CD4-positive, alpha-beta T cell treated with Interferon alpha-2 for 1 hour (primary cell): ENCODE measurements around the gene TNIK.
"Not testable (repeated sequence)": the region's sequence is repeated elsewhere in the genome, so short reads cannot be mapped to it uniquely, and the experiment has no call there.

Experiments
- DNase-seq, 2 donors: peaks; one replicate each; pipeline ENCODE4 v3.0.0-alpha.2; 2020 to 2022

Gene TNIK

GRCh38 chr3:171304498-171304897 is 155.7 kb downstream of the TNIK start:
- not testable (repeated sequence) for DNase-seq

DNA sequence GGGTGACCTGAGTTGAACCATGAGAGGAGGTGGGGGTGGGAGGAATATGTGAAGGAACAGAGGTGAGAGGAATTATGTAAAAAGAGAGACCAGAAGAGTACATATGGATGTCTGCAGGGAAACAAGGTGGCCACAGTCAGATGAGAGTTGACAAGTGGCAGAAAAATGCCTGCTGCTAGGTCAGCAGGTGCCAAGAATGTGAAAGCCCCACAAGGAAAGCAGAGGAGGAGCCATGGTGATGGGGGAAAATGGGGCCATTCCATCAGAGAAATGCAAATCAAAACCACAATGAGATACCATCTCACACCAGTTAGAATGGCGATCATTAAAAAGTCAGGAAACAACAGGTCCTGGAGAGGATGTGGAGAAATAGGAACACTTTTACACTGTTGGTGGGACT is 156.2 kb downstream of the TNIK start:
- not testable (repeated sequence) for DNase-seq

DNA sequence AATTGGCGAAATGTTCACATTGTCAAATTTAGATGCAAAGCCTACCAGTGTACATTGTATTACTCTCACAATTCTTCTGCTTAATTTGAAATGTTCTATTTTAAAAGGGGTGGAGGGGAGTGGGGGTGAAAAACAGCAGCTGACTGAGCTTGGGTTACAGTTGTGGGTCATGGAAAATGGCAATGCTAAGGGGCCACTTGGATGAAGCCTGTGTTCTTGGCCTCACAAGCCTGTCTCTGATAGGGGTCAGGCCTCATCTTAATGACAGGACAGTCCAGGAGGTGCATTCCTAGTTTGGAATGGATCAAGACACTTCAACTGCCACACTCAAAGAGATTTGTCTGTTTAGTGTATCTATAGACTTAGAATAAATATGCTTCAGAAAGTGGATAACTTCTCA is 158.2 kb downstream of the TNIK start:
- no peak for DNase-seq

GRCh38 chr3:171301002-171301401 is 159.2 kb downstream of the TNIK start:
- no peak for DNase-seq

GRCh38 chr3:171297951-171298350 is 162.3 kb downstream of the TNIK start:
- no peak for DNase-seq

- DNase-seq, result no peak
Observed at GRCh38 chr3:171297207-171297606, 163.0 kb downstream of the TNIK start.

GRCh38 chr3:171295484-171296373 is 164.5 kb downstream of the TNIK start:
- DNase-seq, result no peak

DNA sequence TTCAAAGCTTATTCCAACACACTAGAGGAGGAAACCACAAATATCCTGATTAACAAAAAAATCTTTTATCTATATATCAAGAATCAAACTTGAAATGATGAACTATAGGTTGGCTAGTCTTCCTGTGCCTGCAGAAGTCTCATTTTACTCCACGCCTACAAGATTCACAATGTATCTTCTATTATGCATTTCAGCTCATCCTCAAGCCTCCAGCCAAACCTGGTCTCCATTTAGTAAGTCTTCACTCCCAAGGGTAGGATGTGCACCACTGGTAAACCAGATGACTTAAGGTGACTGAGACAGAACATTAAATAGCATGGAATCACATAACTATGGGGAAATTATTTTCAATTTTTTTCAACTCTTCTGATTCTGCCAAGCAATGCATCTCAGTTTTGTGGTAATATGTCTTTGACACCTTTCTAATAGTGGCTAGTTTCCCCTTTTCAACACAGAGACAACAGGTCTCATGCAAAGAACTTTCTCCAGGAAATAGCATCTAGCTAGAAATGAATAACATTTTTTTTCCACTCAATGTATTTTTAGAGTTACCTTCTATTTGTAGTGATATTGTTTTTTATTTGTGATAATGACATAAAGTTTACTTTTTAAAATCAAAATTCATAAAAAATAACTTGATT is 166.9 kb downstream of the TNIK start:
- DNase-seq, result no peak

GRCh38 chr3:171290680-171291079 is 169.5 kb downstream of the TNIK start:
- no peak for DNase-seq

GRCh38 chr3:171289291-171289690 is 170.9 kb downstream of the TNIK start:
- DNase-seq, result no peak

GRCh38 chr3:171287761-171288160 is 172.4 kb downstream of the TNIK start:
- DNase-seq, result not testable (repeated sequence)

- DNase-seq, result peak in 1 of 2 donors; percentile 58
Observed at GRCh38 chr3:171286580-171287249, 173.5 kb downstream of the TNIK start.

DNA sequence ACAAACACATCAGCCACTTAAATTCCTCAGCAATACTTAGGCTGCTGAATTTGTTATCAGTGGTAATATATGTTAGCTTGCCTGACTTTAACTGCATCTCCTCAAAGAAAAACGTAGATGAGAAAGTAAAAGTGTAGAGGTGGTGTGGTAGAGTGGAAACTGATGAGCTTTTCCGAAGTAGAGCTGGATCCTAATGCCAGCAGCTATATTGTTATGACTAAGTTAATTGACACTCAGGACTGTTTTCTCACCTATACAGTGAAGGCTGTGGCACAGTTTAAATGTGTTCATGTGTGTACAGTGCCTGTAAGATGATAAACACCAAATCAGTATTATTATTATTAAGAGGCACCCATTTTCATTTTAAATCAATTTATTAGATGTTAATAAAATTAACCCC is 174.9 kb downstream of the TNIK start:
- no peak for DNase-seq

GRCh38 chr3:171284308-171285075 is 175.7 kb downstream of the TNIK start:
- DNase-seq, result no peak

GRCh38 chr3:171283848-171284222 is 176.4 kb downstream of the TNIK start:
- no peak for DNase-seq

DNA sequence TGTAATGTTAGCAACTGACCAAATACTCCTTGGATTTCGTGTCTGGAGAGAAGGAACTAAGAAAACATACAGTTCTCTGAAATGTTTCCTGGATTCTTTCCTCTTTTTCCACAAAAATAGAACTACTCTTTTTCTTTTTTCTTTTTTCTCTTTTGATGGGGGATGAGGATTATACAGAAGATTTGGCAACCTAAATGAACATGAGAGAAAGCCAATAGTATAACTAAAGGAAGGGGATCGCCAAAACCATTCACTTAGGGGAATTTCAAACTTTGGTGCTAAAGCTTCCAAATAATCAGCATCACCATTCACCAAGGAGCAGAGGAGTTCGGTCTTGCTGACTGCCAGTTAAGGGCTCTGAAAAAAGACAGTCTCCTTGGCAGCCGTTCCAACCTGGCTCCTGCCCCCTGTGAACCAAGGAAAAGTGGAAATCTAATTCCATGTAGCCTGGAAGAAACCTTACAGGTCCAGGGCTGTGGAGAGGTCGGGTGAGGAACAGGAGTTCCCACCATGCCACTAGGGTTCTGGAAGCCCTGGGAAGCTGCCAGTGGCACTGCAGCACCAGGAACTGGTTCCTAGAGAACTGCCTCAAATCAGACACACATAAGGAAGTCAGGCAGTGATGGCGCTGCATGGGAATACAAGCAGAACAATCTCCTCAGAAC is 176.9 kb downstream of the TNIK start:
- DNase-seq, result no peak

DNA sequence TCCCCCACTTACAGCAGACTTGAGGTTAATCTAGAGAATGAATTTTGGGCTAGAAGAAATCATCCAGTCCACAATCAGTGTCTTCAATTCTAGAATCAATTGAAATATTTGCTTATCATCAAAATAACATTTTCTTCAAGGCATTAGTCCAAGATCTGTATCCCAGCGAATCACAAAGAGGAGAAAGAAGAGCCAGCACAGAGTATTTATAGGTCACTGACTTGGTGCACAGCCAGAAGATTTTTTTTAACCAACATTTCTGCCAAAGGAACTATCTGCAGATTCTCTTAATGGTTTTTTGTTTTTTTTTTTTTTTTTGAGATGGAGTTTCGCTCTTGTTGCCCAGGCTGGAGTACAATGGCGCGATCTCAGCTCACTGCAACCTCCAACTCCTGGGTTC is 178.2 kb downstream of the TNIK start:
- no peak for DNase-seq

DNA sequence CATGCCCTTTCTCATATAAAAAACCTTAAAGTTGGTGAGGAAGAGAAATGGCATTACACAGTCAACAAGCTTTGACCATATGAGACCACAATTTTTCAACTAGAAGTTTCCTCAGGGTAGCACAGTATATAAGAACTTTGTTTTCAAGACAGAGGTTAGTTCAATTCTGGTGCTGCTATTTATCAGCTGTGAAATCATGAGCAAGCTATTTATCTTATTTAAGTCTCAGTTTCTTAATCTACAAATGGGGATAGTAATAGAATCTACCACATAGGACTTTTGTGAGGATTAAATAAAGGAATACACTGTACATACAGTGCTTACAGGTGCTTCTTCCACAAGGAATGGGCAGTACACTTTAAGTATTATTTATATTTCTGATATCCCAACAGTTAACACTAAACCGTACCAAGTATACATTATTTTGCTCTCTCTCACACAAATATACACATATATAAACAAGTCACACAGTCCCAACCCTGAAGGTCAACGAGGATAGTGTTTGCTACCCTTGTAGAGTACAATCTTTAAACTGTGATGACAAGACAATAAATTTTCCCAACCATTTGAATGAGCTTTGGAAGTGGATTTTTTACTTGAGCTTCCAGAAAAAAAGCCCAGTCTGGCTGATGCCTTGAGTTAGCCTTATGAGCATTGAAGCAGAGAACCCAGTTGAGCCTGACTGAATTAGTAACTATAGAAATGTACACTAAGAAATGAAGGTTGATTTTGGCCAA is 178.8 kb downstream of the TNIK start:
- DNase-seq, result no peak

DNA sequence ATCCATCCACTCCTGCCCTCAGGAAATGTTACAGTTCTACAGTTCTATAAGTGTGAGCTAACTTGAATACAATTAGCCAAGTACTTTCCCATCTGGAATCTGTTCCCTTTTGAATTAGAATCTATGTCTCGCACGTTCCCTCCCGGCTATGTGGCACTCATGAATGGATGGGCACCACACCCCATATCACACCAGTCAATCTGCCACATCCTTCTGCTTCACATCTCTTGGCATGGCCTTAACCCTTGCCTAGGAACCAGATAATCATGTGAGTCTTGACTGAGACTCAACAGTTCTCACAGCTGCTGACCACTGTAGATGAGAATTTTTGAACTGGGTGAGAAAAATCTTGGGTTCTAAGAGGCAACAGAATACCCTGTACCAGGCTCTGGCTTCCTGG is 180.2 kb downstream of the TNIK start:
- no peak for DNase-seq

- no peak for DNase-seq
Observed at GRCh38 chr3:171278299-171278590, 182.0 kb downstream of the TNIK start.

- DNase-seq, result no peak
Observed at GRCh38 chr3:171277456-171278298, 182.5 kb downstream of the TNIK start.
